Kidney epithelial cell (primary cell): ENCODE measurements around the gene UPF2. TPM values are rescaled to one million over a fixed set of nuclear protein-coding genes. Genes with fewer than 3 reads are reported as not detected.

Source experiments
- DNase-seq: peaks from one replicate; pipeline ENCODE4 v3.0.0-alpha.2; 2010; ENCODE audit warnings: low read depth
- H3K27me3 ChIP-seq: 2 replicates; pipeline ENCODE4 v1.6.0; 2011; ENCODE audit warnings: low read length; ENCODE audit not compliant: control insufficient read depth, insufficient read depth
- H3K36me3 ChIP-seq: 2 replicates; pipeline ENCODE4 v1.5.1; 2011; ENCODE audit warnings: low read length; ENCODE audit not compliant: control insufficient read depth, insufficient read depth
- H3K4me3 ChIP-seq: 2 replicates; pipeline ENCODE4 v1.5.1; 2011; ENCODE audit warnings: low read depth, mild to moderate bottlenecking, control low read depth, low read length
- CTCF ChIP-seq: IDR thresholded peaks from 2 replicates; pipeline ENCODE4 v1.5.1; 2011; ENCODE audit warnings: mild to moderate bottlenecking, moderate library complexity, low read length, control low read depth, inconsistent platforms; ENCODE audit not compliant: insufficient read depth, poor library complexity, severe bottlenecking
- total RNA-seq: library from RNA; depleted of rRNA; stranded (reverse); fragments of >200 nt; gene quantifications from 2 replicates; pipeline ENCODE4 v1.2.3, GENCODE V29; 2015

The UPF2 gene
- total RNA-seq, 1 donor from 2014 or later, result 13.9 TPM

- no peaks in the 10 kb centered on the region for H3K27me3 ChIP-seq
- no peaks in the 10 kb centered on the region for H3K36me3 ChIP-seq
- DNase-seq, result no peak
- no peak overlapping the region for H3K4me3 ChIP-seq
- no peak for TF ChIP-seq CTCF
Measured at GRCh38 chr10:11901454-11901832, 141.2 kb downstream of the UPF2 start.

GRCh38 chr10:11901036-11901301, 141.6 kb downstream of the UPF2 start:
- Histone ChIP-seq H3K4me3 (no peak overlapping the region), H3K27me3 (no peaks in the 10 kb centered on the region), H3K36me3 (no peaks in the 10 kb centered on the region)
- no peak for DNase-seq
- TF ChIP-seq CTCF, result no peak

- H3K27me3 ChIP-seq, result no peaks in the 10 kb centered on the region
- no peak overlapping the region for H3K4me3 ChIP-seq
- DNase-seq, result no peak
- no peak for TF ChIP-seq CTCF
- no peaks in the 10 kb centered on the region for H3K36me3 ChIP-seq
Measured at GRCh38 chr10:11899067-11899876, 143.3 kb downstream of the UPF2 start.

- no peak for TF ChIP-seq CTCF
- H3K36me3 ChIP-seq, result no peaks in the 10 kb centered on the region
- H3K4me3 ChIP-seq, result no peak overlapping the region
- peak; percentile 88 for DNase-seq
- H3K27me3 ChIP-seq, result no peaks in the 10 kb centered on the region
Measured at GRCh38 chr10:11898372-11899066, 144.1 kb downstream of the UPF2 start.

- DNase-seq, result no peak
- TF ChIP-seq CTCF, result no peak
- Histone ChIP-seq H3K4me3 (no peak overlapping the region), H3K27me3 (no peaks in the 10 kb centered on the region), H3K36me3 (no peaks in the 10 kb centered on the region)
Measured at GRCh38 chr10:11898033-11898371, 144.6 kb downstream of the UPF2 start.
